Middle frontal gyrus (tissue), 1 donor: ENCODE measurements around the gene TFF2.

Source experiments
- DNase-seq: peaks from one replicate; pipeline ENCODE4 v3.0.0-alpha.2; 2015; ENCODE audit warnings: low spot score; ENCODE audit errors: extremely low spot score

TFF2 gene

DNA sequence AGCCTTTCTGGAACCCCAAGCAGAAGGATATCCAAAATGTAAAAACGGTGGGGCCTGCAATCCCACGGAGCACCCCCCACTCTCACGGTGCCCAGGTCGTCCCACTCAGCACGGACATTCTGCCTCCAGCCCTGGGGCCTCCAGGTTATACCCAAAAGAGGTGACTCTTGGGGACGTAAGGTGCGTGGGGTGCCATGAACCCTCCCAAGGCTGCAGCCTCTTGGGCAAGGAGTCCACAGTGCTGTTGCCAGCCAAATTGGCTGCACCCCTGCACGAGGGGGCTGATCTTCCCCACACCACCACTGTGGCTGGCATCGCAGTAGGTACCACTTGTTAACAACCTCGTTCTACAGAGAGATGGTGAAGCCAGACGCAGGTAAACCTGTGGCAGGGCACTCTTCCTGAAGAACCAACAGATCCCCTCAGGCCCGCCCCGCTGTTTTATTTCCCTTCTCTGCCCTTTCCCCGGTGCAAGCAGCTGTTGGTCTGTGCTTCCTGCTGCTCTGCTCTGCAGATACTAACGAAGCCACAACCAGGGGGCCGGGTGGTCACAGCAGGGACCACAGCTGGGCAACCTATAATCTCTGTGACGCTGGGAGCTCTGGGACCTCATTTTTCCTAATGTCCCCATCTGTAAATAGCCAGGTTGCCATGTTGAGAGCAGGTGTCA lies 44.3 kb downstream of the TFF2 start:
- DNase-seq: no peak

- no peak for DNase-seq
These were observed 45.1 kb downstream of the TFF2 start for GRCh38 chr21:42305707-42306147.

GRCh38 chr21:42304556-42305454 lies 46.0 kb downstream of the TFF2 start:
- no peak for DNase-seq

DNA sequence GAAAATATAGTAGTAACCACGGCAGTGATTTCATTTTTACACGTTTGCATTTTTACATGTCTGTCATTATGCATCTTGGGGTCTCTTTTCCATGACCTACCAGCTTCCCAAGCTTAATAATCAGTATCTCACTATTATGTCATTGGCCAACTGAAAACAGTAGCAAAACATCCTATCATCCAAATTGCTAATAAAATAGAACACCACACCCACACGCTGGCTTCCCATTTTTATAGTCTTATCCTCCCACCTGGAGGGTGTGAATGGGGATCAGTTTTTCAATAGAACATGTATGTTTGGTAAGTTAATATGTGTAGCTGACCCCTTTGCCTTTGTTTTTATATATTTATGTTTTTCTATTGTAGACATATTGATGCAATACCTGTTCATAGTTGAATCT lies 47.4 kb downstream of the TFF2 start:
- no peak for DNase-seq

DNA sequence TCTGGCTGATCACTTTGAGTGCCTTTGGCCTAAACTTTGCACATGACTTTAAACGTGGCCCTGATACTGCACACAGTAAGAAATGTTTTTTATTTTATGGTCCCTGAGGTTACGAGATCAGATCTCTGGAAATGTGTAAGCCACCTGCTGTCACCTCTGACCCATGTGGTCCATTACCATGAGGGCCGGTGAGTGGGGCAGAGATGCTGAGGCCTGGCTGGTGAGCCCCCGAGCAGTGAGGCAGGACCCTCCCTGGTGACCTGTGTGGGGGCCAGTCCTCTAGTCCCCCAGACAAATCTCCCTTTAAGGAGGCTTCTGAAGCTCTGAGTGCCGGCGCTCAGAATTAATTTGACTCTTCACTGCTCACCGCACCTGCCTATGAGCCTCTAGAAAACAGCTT lies 48.0 kb downstream of the TFF2 start:
- no peak for DNase-seq

DNA sequence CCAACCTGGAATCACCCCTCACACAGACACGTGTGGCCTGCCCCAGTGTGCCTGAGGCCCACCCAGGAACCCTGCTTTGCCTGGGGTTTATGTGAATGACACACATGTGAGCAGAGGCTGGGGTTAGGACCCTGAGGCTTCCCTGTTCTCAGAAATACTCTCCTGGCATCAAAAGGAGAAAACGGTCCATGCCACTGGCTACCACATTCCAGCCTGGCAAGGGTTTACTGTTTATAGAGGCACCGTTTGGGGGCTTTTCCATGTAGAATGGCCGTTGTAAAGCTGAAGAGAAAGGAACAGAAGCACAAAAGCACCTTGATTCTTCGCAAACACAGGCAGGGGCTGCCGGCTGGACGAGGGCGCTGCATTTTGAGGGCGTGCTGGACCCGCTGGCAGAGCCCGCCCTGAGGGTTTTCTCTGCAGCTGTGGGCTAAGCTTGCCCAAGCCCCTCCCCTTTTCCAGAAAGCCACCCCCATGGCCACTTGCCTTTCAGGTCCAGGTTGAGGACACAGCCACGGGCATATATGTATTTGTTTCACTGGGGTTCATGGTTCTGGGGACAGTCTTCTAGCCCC lies 48.6 kb downstream of the TFF2 start:
- DNase-seq: no peak

DNA sequence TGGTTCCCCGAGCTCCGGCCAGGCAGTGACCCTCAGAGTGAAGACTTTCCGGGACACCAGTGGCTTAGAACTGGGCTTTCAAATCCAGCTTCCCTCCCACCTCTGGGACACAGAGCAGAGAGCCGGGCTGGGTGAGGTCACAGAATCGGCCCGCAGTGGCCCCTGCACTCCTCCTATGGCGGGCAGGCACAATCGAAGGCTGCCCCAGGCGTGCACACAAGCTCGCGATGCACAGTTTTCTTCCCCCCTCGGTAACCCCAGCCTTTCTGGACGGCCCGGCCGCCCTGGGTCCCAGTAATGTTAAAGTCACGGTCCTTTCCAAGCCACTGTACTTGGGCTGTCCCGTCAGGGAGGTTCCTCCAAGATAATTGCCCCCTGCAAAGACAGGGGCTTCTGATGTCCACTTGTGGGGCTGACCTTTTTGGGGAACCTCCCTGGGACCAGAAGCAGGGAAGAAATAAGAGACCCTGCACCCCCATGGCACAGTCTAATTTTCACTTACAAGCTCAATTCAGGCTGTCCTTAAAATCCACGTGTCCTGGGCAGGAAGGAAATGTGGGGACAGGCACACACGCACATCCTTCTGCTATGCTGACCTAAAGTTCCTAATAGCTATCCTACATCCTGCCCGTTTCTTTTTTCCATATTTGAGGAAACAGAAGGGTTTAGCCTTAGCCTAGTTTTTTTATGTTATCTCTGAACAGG lies 49.3 kb downstream of the TFF2 start:
- DNase-seq: no peak

DNA sequence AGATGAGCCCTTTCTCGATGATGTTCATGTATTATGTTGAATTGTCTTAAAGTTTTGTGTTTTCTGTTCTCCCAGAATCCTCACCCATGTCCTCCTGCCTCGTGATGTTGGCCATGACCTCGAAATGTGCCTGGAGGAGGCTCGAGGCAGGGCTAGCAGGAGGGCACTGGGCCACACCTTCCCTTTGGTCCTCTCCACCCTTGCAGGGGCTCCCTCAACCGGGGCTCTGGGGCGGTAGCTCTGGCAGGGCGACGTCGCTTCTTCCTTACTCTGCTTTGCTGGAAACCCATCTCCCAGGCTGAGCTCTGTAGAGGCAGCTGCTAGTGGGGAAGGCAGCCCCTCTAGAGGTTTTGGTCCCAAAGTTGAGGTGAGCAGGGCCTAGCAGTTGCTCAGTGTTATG lies 49.8 kb downstream of the TFF2 start:
- DNase-seq: no peak

DNA sequence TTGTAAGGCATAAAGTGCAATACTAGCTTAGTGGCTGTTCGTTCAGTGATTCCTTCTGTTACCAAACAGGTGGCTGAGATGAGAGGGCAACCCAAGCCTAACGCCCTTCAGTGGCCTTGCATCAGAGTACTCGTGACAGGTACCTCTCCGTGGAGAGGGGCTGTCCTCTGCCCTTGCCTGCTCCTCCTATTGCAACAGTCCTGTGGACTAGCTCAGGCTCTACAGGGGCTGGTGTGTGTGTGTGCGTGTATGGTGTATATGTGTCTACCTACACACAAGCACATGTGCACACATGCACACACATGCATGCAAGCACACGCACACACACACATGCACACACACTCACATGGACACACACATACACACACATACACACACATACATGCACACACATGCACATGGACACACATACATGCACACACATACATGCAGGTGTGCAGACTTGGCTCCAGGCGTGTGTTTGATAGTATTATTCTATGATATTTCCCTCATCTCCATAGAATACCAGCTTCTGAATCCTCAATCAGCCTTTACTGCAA lies 50.7 kb downstream of the TFF2 start:
- no peak for DNase-seq

- DNase-seq: no peak
These were observed 51.3 kb downstream of the TFF2 start for GRCh38 chr21:42299324-42300044.

DNA sequence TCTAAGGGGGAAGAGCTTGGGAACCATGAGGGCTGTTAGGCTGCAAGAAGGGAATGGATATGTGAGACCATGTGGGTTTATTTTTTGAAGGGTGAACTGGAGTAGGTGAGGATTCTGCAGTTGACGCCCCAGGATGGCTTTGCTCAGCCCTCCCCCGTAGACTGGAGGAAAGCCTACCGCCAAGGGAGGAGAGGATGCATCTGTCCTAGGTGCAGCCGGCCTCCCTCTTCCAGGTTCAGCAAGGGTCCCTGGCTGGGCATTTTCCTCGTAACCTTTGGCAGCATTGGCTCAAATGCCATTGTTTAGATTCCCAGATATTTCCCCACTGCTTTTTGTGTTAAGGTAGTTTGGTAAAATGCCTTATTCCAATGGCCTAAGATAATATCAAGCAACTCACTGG lies 52.1 kb downstream of the TFF2 start:
- DNase-seq: no peak

DNA sequence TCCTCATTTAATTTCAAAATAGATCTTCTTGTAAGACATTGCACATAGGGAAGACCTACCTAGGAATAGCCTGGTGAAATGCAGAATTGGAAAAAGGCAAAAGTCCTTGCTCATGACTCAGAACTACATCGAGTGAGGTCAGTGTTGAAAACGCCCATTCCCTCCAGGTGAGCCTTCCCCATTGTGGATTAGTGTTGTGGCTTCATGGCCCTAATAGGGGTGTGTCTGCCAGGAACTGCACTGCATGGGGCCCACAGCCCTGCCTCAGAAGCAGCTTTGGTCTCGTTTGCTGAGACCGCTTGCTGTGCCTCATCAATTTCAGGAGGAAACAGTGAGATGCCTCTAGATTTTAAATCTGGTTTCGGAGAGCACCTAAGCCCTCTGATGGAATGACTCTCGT lies 52.6 kb downstream of the TFF2 start:
- no peak for DNase-seq

DNA sequence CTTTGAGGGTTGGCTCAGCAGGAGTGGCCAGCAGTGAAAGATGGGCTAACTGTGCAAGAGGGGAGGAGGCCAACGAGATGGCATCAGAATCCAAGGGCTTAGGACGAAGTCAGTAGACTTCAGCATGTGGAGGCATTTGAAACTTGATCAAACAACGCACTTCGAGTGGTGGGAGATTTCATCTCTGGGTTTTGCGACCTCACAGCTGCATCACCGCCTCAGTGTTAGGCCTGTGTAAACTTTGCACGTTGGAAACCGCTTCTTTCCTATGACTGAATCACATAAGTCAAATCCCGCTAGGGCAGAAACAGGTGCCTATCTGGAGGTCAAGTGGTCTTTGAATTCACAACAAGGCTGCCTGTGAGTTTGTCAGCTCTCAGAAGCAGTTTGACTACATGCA lies 53.4 kb downstream of the TFF2 start:
- DNase-seq: no peak

DNA sequence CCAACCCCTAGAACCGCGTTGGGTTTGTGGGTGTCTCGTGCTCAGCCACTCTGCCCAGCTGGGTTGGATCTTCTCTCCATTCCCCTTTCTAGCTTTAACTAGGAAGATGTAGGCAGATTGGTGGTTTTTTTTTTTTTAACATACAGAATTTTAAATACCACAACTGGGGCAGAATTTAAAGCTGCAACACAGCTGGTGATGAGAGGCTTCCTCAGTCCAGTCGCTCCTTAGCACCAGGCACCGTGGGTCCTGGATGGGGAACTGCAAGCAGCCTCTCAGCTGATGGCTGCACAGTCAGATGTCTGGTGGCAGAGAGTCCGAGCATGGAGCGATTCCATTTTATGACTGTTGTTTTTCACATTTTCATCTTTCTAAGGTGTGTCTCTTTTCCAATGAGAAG lies 54.3 kb downstream of the TFF2 start:
- no peak for DNase-seq
